ENCODE results near the gene CACNA1S. TPM values are rescaled to one million over a fixed set of nuclear protein-coding genes. Genes with fewer than 3 reads are reported as not detected.

CACNA1S gene
- total and polyA plus RNA-seq, 12 donors: under 0.01 to 0.07 TPM; not detected in 10

- no peaks in the 10 kb centered on the region for H3K36me3 ChIP-seq (replicated peaks in 1 of 2)
- DNase-seq: no peak
- H3K4me3 ChIP-seq: no peak overlapping the region
- no peak for TF ChIP-seq CTCF (IDR thresholded peaks at IDR 0.05)
- TF ChIP-seq POLR2A (IDR thresholded peaks at IDR 0.05): no peak
- 90 to 96% (median 94%) methylated on average over 1 of the region's 1 CpG for WGBS, 4 donors
- intact Hi-C loops (cut with DNase I): no loop called here
- no peaks in the 10 kb centered on the region for H3K9me3 ChIP-seq (replicated peaks in 1 of 3)
- no peaks in the 10 kb centered on the region for H3K4me1 ChIP-seq (replicated peaks in 1 of 2)
- H3K27ac ChIP-seq: no peak overlapping the region
- H3K27me3 ChIP-seq: no peaks in the 10 kb centered on the region
Measured at GRCh38 chr1:201002510-201002909, 109.7 kb downstream of the CACNA1S start.

GRCh38 chr1:201001962-201002361 lies 110.3 kb downstream of the CACNA1S start:
- Histone ChIP-seq H3K27ac (no peak overlapping the region), H3K4me1 (replicated peaks in 1 of 2) (no peaks in the 10 kb centered on the region), H3K4me3 (no peak overlapping the region), H3K27me3 (no peaks in the 10 kb centered on the region), H3K9me3 (replicated peaks in 1 of 3) (no peaks in the 10 kb centered on the region), H3K36me3 (replicated peaks in 1 of 2) (no peaks in the 10 kb centered on the region)
- no peak for TF ChIP-seq CTCF (IDR thresholded peaks at IDR 0.05)
- peak in 1 of 7 donors; percentile 16 for DNase-seq
- 65 to 79% (median 71%) methylated on average over 7 to 11 of the region's 11 CpGs for WGBS, 4 donors
- intact Hi-C loops (cut with DNase I): no loop called here

- DNase-seq: no peak
- Histone ChIP-seq H3K4me3 (no peak overlapping the region), H3K27me3 (no peaks in the 10 kb centered on the region), H3K9me3 (replicated peaks in 1 of 3) (no peaks in the 10 kb centered on the region), H3K36me3 (replicated peaks in 1 of 2) (no peaks in the 10 kb centered on the region), H3K27ac (no peak overlapping the region), H3K4me1 (replicated peaks in 1 of 2) (no peaks in the 10 kb centered on the region)
- WGBS, 4 donors: 92 to 96% (median 94%) methylated on average over 13 to 25 of the region's 25 CpGs
- no peak for TF ChIP-seq POLR2A (IDR thresholded peaks at IDR 0.05)
- no peak for TF ChIP-seq CTCF (IDR thresholded peaks at IDR 0.05)
- intact Hi-C loops (cut with DNase I): no loop called here
Measured at GRCh38 chr1:201000391-201000790, 111.8 kb downstream of the CACNA1S start.

GRCh38 chr1:200999667-201000066 lies 112.6 kb downstream of the CACNA1S start:
- Histone ChIP-seq H3K4me1 (replicated peaks in 1 of 2) (no peaks in the 10 kb centered on the region), H3K9me3 (replicated peaks in 1 of 3) (no peaks in the 10 kb centered on the region), H3K27ac (no peak overlapping the region), H3K27me3 (no peaks in the 10 kb centered on the region), H3K36me3 (replicated peaks in 1 of 2) (no peaks in the 10 kb centered on the region), H3K4me3 (no peak overlapping the region)
- no peak for DNase-seq
- 87 to 95% (median 91%) methylated on average over 13 to 14 of the region's 14 CpGs for WGBS, 4 donors
- TF ChIP-seq POLR2A (IDR thresholded peaks at IDR 0.05): no peak
- no peak for TF ChIP-seq CTCF (IDR thresholded peaks at IDR 0.05)
- intact Hi-C loops (cut with DNase I): no loop called here
